Testis (tissue), 2 donors: ENCODE data around the gene FBXL7.

ENCODE experiments used
- CTCF ChIP-seq, 3 experiments: fragments of 450-650 bp in 2 of 3; fragments of 200-600 bp in 1 of 3; sonication (generic) in 1 of 3; IDR thresholded peaks; one replicate each; pipeline ENCODE4 v1.5.1; 2016 to 2019; ENCODE audit warnings: antibody characterized with exemption in 3 of 3, mild to moderate bottlenecking in 2 of 3, moderate library complexity in 1 of 3
- POLR2A ChIP-seq: fragments of 450-650 bp; IDR thresholded peaks from one replicate; pipeline ENCODE4 v1.6.1; 2017; ENCODE audit warnings: antibody characterized with exemption, mild to moderate bottlenecking, moderate library complexity

GRCh38 chr5:15646371-15646770, 146.4 kb downstream of the FBXL7 start:
- no peak for TF ChIP-seq POLR2A
- TF ChIP-seq CTCF (IDR thresholded peaks at IDR 0.05) = no peak
